HepG2 (cell line): ENCODE data around the gene INF2. TPM values are rescaled to one million over a fixed set of nuclear protein-coding genes. Genes with fewer than 3 reads are reported as not detected.

Experiments
- CREB1 ChIP-seq, 2 experiments: fragments of 450-650 bp in 1 of 2; IDR thresholded peaks; 2 replicates each; pipeline ENCODE4 v1.6.1; 2016 to 2017; ENCODE audit warnings: control low read depth in 1 of 2, mild to moderate bottlenecking in 1 of 2, missing compliant biosample characterization in 1 of 2, missing genetic modification characterization in 1 of 2
- HNF4A ChIP-seq: sonication (generic); formaldehyde crosslinking; IDR thresholded peaks from 2 replicates; pipeline ENCODE4 v1.4.0; 2020; ENCODE audit warnings: missing genetic modification reagents
- KDM4B ChIP-seq: sonication (generic); formaldehyde crosslinking; IDR thresholded peaks from 2 replicates; pipeline ENCODE4 v1.4.0; 2020; ENCODE audit warnings: missing genetic modification reagents
- KDM5A ChIP-seq: fragments of 200-600 bp; sonication (generic); IDR thresholded peaks from 2 replicates; pipeline ENCODE4 v1.7.0; 2018; ENCODE audit warnings: antibody characterized with exemption, mild to moderate bottlenecking, low read length, borderline replicate concordance
- MLX ChIP-seq: IDR thresholded peaks from 2 replicates; pipeline ENCODE4 v1.6.1; 2016
- RXRA ChIP-seq: sonication (generic); formaldehyde crosslinking; IDR thresholded peaks from 2 replicates; pipeline ENCODE4 v1.5.1; 2020; ENCODE audit warnings: missing genetic modification reagents
- SKIL ChIP-seq: sonication (generic); formaldehyde crosslinking; IDR thresholded peaks from 2 replicates; pipeline ENCODE4 v1.8.0; 2022; ENCODE audit warnings: missing genetic modification reagents, mild to moderate bottlenecking, moderate library complexity, borderline replicate concordance
- THAP11 ChIP-seq: IDR thresholded peaks from 2 replicates; pipeline ENCODE4 v1.6.1; 2016; ENCODE audit warnings: missing biosample characterization, missing genetic modification reagents
- YY1 ChIP-seq: IDR thresholded peaks from 2 replicates; pipeline ENCODE4 v1.6.1; 2011; ENCODE audit warnings: low read length, low read depth, moderate library complexity, mild to moderate bottlenecking; ENCODE audit not compliant: insufficient read depth, insufficient replicate concordance
- ZMYM2 ChIP-seq: sonication (generic); formaldehyde crosslinking; IDR thresholded peaks from 2 replicates; pipeline ENCODE4 v1.8.0; 2022; ENCODE audit warnings: mild to moderate bottlenecking, missing genetic modification reagents
- ZNF326 ChIP-seq: sonication (generic); formaldehyde crosslinking; IDR thresholded peaks from 2 replicates; pipeline ENCODE4 v1.4.0; 2020; ENCODE audit warnings: missing genetic modification reagents, borderline replicate concordance
- ZNF644 ChIP-seq: IDR thresholded peaks from 2 replicates; pipeline ENCODE4 v1.6.1; 2016; ENCODE audit warnings: low read depth
- ZNF674 ChIP-seq: sonication (generic); formaldehyde crosslinking; IDR thresholded peaks from 2 replicates; pipeline ENCODE4 v1.5.0; 2020; ENCODE audit warnings: low read depth, mild to moderate bottlenecking, missing genetic modification reagents
- polyA plus RNA-seq, 8 experiments: library from polyadenylated mRNA; depleted of rRNA in 3 of 8; stranded (reverse) in 7 of 8; unstranded in 1 of 8; fragments of >200 nt; fragmentation: Illumina TruSeq in 4 of 8; extraction: Trizol in 4 of 8; gene quantifications; 2 replicates each; pipeline versions ENCODE4 v1.2.1 to v1.2.3, GENCODE V29; 2011 to 2016; ENCODE audit warnings: low read depth in 4 of 8, missing spikeins in 1 of 8, mixed read lengths in 1 of 8; ENCODE audit not compliant: insufficient read depth in 1 of 8
- total RNA-seq, 5 experiments: library from RNA; depleted of rRNA; stranded (reverse); fragments of >200 nt; fragmentation: Illumina TruSeq; extraction: Trizol; gene quantifications; 2 replicates each; pipeline ENCODE4 v1.2.3, GENCODE V29; 2016; ENCODE audit warnings: low read depth in 1 of 5
- TF ChIP-seq, protein P1 (sequence below): sonication (generic); formaldehyde crosslinking; IDR thresholded peaks from 2 replicates; pipeline ENCODE4 v1.8.0; 2022; ENCODE audit warnings: mild to moderate bottlenecking, missing genetic modification reagents, moderate library complexity
- TF ChIP-seq, protein P2 (sequence below): IDR thresholded peaks from 2 replicates; pipeline ENCODE4 v1.6.1; 2016; ENCODE audit warnings: mild to moderate bottlenecking, missing biosample characterization, missing genetic modification reagents
- TF ChIP-seq, protein P3 (sequence below): sonication (generic); formaldehyde crosslinking; IDR thresholded peaks from 2 replicates; pipeline ENCODE4 v1.4.0; 2020; ENCODE audit warnings: low read depth, missing genetic modification reagents
- TF ChIP-seq, protein P4 (sequence below): sonication (generic); formaldehyde crosslinking; IDR thresholded peaks from 2 replicates; pipeline ENCODE4 v1.8.1; 2022; ENCODE audit warnings: low read depth, mild to moderate bottlenecking, missing genetic modification reagents

Gene INF2
- total and polyA plus RNA-seq, 2 of the 13 experiments (the other 11 are each of a cell fraction or from before 2014, with no cell fraction given): 16.4 to 26.4 TPM

DNA sequence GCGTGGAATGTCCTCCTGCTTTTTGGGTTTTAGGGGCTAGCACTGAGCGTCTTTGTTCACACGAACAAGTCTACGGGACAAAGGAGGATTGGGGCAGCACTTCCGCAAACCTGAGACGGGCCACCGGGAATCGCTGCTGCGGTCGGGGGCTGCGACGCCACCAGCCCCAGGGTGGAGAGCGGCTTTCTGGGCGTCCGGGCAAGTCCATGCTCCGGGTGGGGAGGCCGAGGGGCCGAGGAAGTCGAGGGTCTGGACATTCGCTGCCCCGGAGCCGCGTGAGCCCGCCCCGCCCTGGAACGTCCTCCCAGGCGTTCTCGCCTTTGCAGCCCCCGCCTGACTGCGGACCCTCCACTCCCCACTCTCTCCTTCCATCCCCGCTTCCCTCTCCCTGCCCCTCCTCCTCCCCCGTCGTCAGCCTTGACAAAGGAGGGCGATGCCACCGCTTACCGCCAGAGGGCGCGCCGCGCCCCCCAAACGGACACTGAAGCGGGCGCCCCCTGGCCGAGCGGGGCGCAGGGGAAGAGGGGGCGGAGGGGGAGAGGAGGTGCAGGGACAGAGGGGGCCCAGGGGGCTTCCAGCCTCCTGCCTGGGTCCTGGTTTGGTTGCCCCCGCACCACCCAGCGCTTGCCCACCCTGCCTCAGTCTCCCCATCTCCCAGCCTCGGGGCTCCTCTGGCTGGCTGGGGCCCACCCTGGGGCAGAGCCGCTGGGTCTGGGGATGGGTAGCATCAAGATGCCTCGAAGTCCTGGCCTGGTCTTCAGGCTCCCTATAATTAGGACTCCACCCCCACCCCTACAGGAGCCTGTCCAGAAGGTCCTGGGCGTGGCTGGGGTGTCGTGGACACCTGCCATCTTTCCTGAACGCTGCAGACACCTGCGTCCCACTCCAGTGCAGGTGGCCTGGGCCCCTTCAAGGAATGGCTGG is 39.1 kb upstream of the INF2 start (continued):
- TF ChIP-seq, protein P1, sequence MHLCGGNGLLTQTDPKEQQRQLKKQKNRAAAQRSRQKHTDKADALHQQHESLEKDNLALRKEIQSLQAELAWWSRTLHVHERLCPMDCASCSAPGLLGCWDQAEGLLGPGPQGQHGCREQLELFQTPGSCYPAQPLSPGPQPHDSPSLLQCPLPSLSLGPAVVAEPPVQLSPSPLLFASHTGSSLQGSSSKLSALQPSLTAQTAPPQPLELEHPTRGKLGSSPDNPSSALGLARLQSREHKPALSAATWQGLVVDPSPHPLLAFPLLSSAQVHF (CRISPR knock-in tag): 0 out of 2 replicates have a peak, but pooled peaks have one; percentile 54
- TF ChIP-seq ZMYM2 (CRISPR knock-in tag) (no peak), HNF4A (CRISPR knock-in tag) (no peak), RXRA (CRISPR knock-in tag) (0 out of 2 replicates have a peak, but pooled peaks have one; percentile 41), ZNF644 (CRISPR knock-in tag) (no peak), KDM5A (no peak), YY1 (peak; percentile 38), MLX (no peak), ZNF326 (no peak), KDM4B (CRISPR knock-in tag) (0 out of 2 replicates have a peak, but pooled peaks have one; percentile 24), THAP11 (CRISPR knock-in tag) (0 out of 2 replicates have a peak, but pooled peaks have one; percentile 16), ZNF674 (CRISPR knock-in tag) (no peak), SKIL (CRISPR knock-in tag) (peak; percentile 48; the same call in 1 of the 2 replicates), CREB1 (IDR thresholded peaks at IDR 0.05) (no peak), CREB1 (CRISPR knock-in tag; IDR thresholded peaks at IDR 0.05) (no peak)
- TF ChIP-seq, protein P2, sequence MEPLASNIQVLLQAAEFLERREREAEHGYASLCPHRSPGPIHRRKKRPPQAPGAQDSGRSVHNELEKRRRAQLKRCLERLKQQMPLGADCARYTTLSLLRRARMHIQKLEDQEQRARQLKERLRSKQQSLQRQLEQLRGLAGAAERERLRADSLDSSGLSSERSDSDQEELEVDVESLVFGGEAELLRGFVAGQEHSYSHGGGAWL (CRISPR knock-in tag): no peak
- TF ChIP-seq, protein P3, sequence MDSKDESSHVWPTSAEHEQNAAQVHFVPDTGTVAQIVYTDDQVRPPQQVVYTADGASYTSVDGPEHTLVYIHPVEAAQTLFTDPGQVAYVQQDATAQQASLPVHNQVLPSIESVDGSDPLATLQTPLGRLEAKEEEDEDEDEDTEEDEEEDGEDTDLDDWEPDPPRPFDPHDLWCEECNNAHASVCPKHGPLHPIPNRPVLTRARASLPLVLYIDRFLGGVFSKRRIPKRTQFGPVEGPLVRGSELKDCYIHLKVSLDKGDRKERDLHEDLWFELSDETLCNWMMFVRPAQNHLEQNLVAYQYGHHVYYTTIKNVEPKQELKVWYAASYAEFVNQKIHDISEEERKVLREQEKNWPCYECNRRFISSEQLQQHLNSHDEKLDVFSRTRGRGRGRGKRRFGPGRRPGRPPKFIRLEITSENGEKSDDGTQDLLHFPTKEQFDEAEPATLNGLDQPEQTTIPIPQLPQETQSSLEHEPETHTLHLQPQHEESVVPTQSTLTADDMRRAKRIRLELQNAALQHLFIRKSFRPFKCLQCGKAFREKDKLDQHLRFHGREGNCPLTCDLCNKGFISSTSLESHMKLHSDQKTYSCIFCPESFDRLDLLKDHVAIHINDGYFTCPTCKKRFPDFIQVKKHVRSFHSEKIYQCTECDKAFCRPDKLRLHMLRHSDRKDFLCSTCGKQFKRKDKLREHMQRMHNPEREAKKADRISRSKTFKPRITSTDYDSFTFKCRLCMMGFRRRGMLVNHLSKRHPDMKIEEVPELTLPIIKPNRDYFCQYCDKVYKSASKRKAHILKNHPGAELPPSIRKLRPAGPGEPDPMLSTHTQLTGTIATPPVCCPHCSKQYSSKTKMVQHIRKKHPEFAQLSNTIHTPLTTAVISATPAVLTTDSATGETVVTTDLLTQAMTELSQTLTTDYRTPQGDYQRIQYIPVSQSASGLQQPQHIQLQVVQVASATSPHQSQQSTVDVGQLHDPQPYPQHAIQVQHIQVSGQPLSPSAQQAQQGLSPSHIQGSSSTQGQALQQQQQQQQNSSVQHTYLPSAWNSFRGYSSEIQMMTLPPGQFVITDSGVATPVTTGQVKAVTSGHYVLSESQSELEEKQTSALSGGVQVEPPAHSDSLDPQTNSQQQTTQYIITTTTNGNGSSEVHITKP (CRISPR knock-in tag): peak; percentile 52; the same call in 1 of the 2 replicates
- TF ChIP-seq, protein P4, sequence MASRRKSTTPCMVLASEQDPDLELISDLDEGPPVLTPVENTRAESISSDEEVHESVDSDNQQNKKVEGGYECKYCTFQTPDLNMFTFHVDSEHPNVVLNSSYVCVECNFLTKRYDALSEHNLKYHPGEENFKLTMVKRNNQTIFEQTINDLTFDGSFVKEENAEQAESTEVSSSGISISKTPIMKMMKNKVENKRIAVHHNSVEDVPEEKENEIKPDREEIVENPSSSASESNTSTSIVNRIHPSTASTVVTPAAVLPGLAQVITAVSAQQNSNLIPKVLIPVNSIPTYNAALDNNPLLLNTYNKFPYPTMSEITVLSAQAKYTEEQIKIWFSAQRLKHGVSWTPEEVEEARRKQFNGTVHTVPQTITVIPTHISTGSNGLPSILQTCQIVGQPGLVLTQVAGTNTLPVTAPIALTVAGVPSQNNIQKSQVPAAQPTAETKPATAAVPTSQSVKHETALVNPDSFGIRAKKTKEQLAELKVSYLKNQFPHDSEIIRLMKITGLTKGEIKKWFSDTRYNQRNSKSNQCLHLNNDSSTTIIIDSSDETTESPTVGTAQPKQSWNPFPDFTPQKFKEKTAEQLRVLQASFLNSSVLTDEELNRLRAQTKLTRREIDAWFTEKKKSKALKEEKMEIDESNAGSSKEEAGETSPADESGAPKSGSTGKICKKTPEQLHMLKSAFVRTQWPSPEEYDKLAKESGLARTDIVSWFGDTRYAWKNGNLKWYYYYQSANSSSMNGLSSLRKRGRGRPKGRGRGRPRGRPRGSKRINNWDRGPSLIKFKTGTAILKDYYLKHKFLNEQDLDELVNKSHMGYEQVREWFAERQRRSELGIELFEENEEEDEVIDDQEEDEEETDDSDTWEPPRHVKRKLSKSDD: 0 out of 2 replicates have a peak, but pooled peaks have one; percentile 28
